ENCODE data around the gene NVL.
"Not testable (repeated sequence)": the region's sequence is repeated elsewhere in the genome, so short reads cannot be mapped to it uniquely, and the experiment has no call there.

Gene NVL

GRCh38 chr1:224348137-224348536, 18.2 kb upstream of the NVL start:
- H3K4me3 ChIP-seq (ENCODE audit: low read length), result no peak overlapping the region

DNA sequence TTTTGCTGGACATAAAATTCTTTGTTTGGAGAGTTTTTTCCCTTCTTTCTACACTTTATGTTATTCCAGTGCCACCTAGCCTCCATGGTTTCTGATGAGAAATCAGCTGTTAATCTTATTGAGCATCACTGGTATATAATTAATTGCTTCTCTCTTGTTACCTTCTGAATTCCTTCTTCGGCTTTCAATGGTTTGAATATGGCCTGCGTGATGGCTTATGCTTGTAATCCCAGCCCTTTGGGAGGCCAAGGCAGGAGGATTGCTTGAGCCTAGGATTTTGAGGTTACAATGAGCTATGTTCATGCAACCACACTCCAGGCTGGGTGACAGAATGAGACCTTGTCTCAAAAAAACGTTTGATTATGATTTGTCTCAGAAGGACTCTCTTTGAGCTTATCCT, 13.7 kb upstream of the NVL start:
- Histone ChIP-seq H3K27me3 (ENCODE audit: control insufficient read depth, low read length) (peaks cover 14% of the 10 kb centered on the region), H3K4me2 (ENCODE audit: low read length) (no peak overlapping the region), H3K4me3 (ENCODE audit: low read length) (no peak overlapping the region), H3K9me2 (replicated peaks; ENCODE audit: control insufficient read depth, low read length) (no peaks in the 10 kb centered on the region), H3K4me1 (ENCODE audit: control insufficient read depth, low read length) (no peaks in the 10 kb centered on the region), H3K27ac (ENCODE audit: low read depth, low read length) (no peak overlapping the region), H3K36me3 (ENCODE audit: control insufficient read depth, low read length) (no peaks in the 10 kb centered on the region), H3K9me3 (ENCODE audit: control insufficient read depth, insufficient read depth, low read length) (peaks cover 21% of the 10 kb centered on the region; the same call in 1 of the 2 replicates), H3F3A (ENCODE audit: control insufficient read depth, insufficient read depth) (no peaks in the 10 kb centered on the region), H3K79me2 (ENCODE audit: control insufficient read depth, low read length) (no peaks in the 10 kb centered on the region), H4K20me1 (ENCODE audit: control insufficient read depth, insufficient read depth, low read depth, low read length) (no peaks in the 10 kb centered on the region)
- TF ChIP-seq CTCF (IDR thresholded peaks at IDR 0.05; ENCODE audit: low read depth, low read length, poor library complexity, severe bottlenecking) (no peak), EZH2phosphoT487 (IDR thresholded peaks at IDR 0.05; ENCODE audit: borderline replicate concordance, low read length) (no peak)

More at GRCh38 chr1:224348137-224348536, 18.2 kb upstream of the NVL start:
- H3K27me3 ChIP-seq (ENCODE audit: control insufficient read depth, low read length), result 0 out of 2 replicates have a peak, but pooled peaks cover 3% of the 10 kb centered on the region
- peaks cover 15% of the 10 kb centered on the region; the same call in 1 of the 2 replicates for H3K9me3 ChIP-seq (ENCODE audit: control insufficient read depth, insufficient read depth, low read length)
- H4K20me1 ChIP-seq (ENCODE audit: control insufficient read depth, insufficient read depth, low read depth, low read length), result no peaks in the 10 kb centered on the region
- H3K4me2 ChIP-seq (ENCODE audit: low read length), result no peak overlapping the region
- H3K79me2 ChIP-seq (ENCODE audit: control insufficient read depth, low read length), result no peaks in the 10 kb centered on the region
- H3K36me3 ChIP-seq (ENCODE audit: control insufficient read depth, low read length), result no peaks in the 10 kb centered on the region
- H3F3A ChIP-seq (ENCODE audit: control insufficient read depth, insufficient read depth), result no peaks in the 10 kb centered on the region
- H3K4me1 ChIP-seq (ENCODE audit: control insufficient read depth, low read length), result no peaks in the 10 kb centered on the region
- no peak overlapping the region for H3K27ac ChIP-seq (ENCODE audit: low read depth, low read length)
- TF ChIP-seq EZH2phosphoT487 (IDR thresholded peaks at IDR 0.05; ENCODE audit: borderline replicate concordance, low read length), result no peak
- TF ChIP-seq CTCF (IDR thresholded peaks at IDR 0.05; ENCODE audit: low read depth, low read length, poor library complexity, severe bottlenecking), result no peak
- no peaks in the 10 kb centered on the region for H3K9me2 ChIP-seq (replicated peaks; ENCODE audit: control insufficient read depth, low read length)

- Histone ChIP-seq H3K4me3 (ENCODE audit: low read length) (peak overlapping the region; percentile 68), H3K27me3 (ENCODE audit: control insufficient read depth, low read length) (peaks cover 11% of the 10 kb centered on the region), H3K4me2 (ENCODE audit: low read length) (peak overlapping the region; percentile 68), H3K9me3 (ENCODE audit: control insufficient read depth, insufficient read depth, low read length) (peaks cover 21% of the 10 kb centered on the region; the same call in 1 of the 2 replicates)
- not testable (repeated sequence) for H3K9me2 ChIP-seq (replicated peaks; ENCODE audit: control insufficient read depth, low read length); H3F3A ChIP-seq (ENCODE audit: control insufficient read depth, insufficient read depth); H3K36me3 ChIP-seq (ENCODE audit: control insufficient read depth, low read length); H3K27ac ChIP-seq (ENCODE audit: low read depth, low read length); H3K79me2 ChIP-seq (ENCODE audit: control insufficient read depth, low read length); H3K4me1 ChIP-seq (ENCODE audit: control insufficient read depth, low read length); H4K20me1 ChIP-seq (ENCODE audit: control insufficient read depth, insufficient read depth, low read depth, low read length)
Measured at GRCh38 chr1:224340453-224341384, 10.7 kb upstream of the NVL start.

DNA sequence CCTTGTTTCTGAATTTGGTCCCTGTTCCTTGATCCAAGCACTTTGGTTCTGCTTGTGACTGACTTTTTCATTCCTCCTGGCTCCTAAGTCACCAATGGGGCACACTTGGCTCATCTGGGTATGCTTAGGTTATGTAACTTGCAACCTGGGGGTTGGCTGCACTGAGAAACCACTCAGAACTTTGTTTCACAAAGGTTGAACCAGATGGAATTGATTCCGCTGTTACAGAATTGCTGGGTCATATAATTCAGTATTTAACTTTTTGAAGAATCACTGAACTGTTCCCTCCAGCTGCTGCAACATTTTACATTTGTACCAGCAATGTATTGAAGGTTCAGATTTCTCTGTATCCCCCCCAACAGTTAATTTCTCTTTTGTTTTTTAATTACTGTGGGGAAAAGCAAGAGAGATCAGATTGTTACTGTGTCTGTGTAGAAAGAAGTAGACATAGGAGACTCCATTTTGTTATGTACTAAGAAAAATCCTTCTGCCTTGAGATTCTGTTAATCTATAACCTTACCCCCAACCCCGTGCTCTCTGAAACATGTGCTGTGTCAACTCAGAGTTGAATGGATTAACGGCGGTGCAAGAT, 9.6 kb upstream of the NVL start:
- no peaks in the 10 kb centered on the region for H3F3A ChIP-seq (ENCODE audit: control insufficient read depth, insufficient read depth)
- no peaks in the 10 kb centered on the region for H3K36me3 ChIP-seq (ENCODE audit: control insufficient read depth, low read length)
- no peak overlapping the region for H3K4me2 ChIP-seq (ENCODE audit: low read length)
- H4K20me1 ChIP-seq (ENCODE audit: control insufficient read depth, insufficient read depth, low read depth, low read length), result no peaks in the 10 kb centered on the region
- peaks cover 3% of the 10 kb centered on the region for H3K4me1 ChIP-seq (ENCODE audit: control insufficient read depth, low read length)
- H3K4me3 ChIP-seq (ENCODE audit: low read length), result no peak overlapping the region
- no peaks in the 10 kb centered on the region for H3K79me2 ChIP-seq (ENCODE audit: control insufficient read depth, low read length)
- H3K9me2 ChIP-seq (replicated peaks; ENCODE audit: control insufficient read depth, low read length), result no peaks in the 10 kb centered on the region
- H3K27me3 ChIP-seq (ENCODE audit: control insufficient read depth, low read length), result peaks cover 11% of the 10 kb centered on the region
- H3K9me3 ChIP-seq (ENCODE audit: control insufficient read depth, insufficient read depth, low read length), result peaks cover 18% of the 10 kb centered on the region; the same call in 1 of the 2 replicates
- TF ChIP-seq EZH2phosphoT487 (IDR thresholded peaks at IDR 0.05; ENCODE audit: borderline replicate concordance, low read length) (no peak), CTCF (IDR thresholded peaks at IDR 0.05; ENCODE audit: low read depth, low read length, poor library complexity, severe bottlenecking) (no peak)
- H3K27ac ChIP-seq (ENCODE audit: low read depth, low read length), result no peak overlapping the region
